ENCODE results near the gene MMP24. TPM values are rescaled to one million over a fixed set of nuclear protein-coding genes. Genes with fewer than 3 reads are reported as not detected.

MMP24 gene
- total RNA-seq, 1 experiment from 2014 or later: 23.0 TPM

- Histone ChIP-seq H3K23ac (ENCODE audit: insufficient read length, low read depth, low read length) (no peak overlapping the region), H4K8ac (replicated peaks; ENCODE audit: insufficient read length, low read depth, low read length) (no peak overlapping the region), H3K27ac (ENCODE audit: insufficient read length, low read depth, low read length) (no peak overlapping the region), H3K79me2 (ENCODE audit: insufficient read depth, low read length) (no peaks in the 10 kb centered on the region), H3K4ac (ENCODE audit: low read depth, low read length) (no peak overlapping the region), H4K20me1 (ENCODE audit: control insufficient read depth, insufficient read depth, insufficient read length) (no peaks in the 10 kb centered on the region), H3K4me1 (ENCODE audit: insufficient read depth, low read length) (peaks cover 7% of the 10 kb centered on the region; the same call in 1 of the 2 replicates), H2BK12ac (ENCODE audit: insufficient read length, low read depth, low read length) (no peak overlapping the region), H3K9me3 (ENCODE audit: control insufficient read depth, low read depth, low read length) (no peaks in the 10 kb centered on the region), H2BK15ac (ENCODE audit: low read depth, low read length) (no peak overlapping the region), H3T11ph (ENCODE audit: low read length) (no peak overlapping the region), H3K4me2 (ENCODE audit: insufficient read depth, insufficient read length, low read length) (peak overlapping the region; percentile 16), H4K91ac (ENCODE audit: insufficient read length, low read depth, low read length) (no peak overlapping the region), H2AFZ (ENCODE audit: low read length) (no peak overlapping the region), H3K79me1 (ENCODE audit: insufficient read depth, low read depth, low read length, poor library complexity, severe bottlenecking) (no peaks in the 10 kb centered on the region), H3K9ac (ENCODE audit: extremely low read depth, insufficient read length, low read length) (no peak overlapping the region), H3K14ac (ENCODE audit: insufficient read depth, low read length) (no peak overlapping the region), H2AK5ac (ENCODE audit: insufficient read length, low read length) (no peak overlapping the region), H2BK5ac (ENCODE audit: insufficient read length, low read length) (no peak overlapping the region), H4K5ac (ENCODE audit: insufficient read length, low read depth, low read length) (no peak overlapping the region), H3K23me2 (ENCODE audit: insufficient read length, low read depth, low read length, poor library complexity, severe bottlenecking) (no peaks in the 10 kb centered on the region), H3K27me3 (ENCODE audit: insufficient read depth, low read length) (no peaks in the 10 kb centered on the region), H3K56ac (ENCODE audit: insufficient read length, low read depth, low read length) (no peak overlapping the region), H3K18ac (ENCODE audit: insufficient read length, low read depth, low read length) (no peak overlapping the region), H2BK120ac (ENCODE audit: low read depth, low read length, poor library complexity, severe bottlenecking) (no peak overlapping the region), H2BK20ac (ENCODE audit: low read depth, low read length, poor library complexity, severe bottlenecking) (no peak overlapping the region)
- no peak overlapping the region for H3K4me3 Mint-ChIP-seq
- no peaks in the 10 kb centered on the region for H3K9me3 Mint-ChIP-seq
- H3K4me1 Mint-ChIP-seq: peaks cover 13 to 17% of the 10 kb centered on the region in 2 experiments
- peak overlapping the region; percentile 56 to 65 (median 63); a peak in 6 of 7 replicates for H3K27ac Mint-ChIP-seq
- no peak for TF ChIP-seq CTCF (conservative IDR thresholded peaks at IDR 0.05)
- no peaks in the 10 kb centered on the region for H3K27me3 Mint-ChIP-seq (ENCODE audit: low read depth)
- no peak for DNase-seq
- H3K36me3 Mint-ChIP-seq (ENCODE audit: insufficient read depth in 1 of 3, low read depth in 3 of 3): no peaks in the 10 kb centered on the region
- no CpG with 5 or more reads among the region's 3 CpGs for WGBS (ENCODE audit: extremely low coverage, insufficient read length, low lambda C conversion rate)
Observed at GRCh38 chr20:35320396-35321126, 94.1 kb downstream of the MMP24 start.
